Activated naive CD8-positive, alpha-beta T cell treated with anti-CD3 and anti-CD28 coated beads, Interleukin-2, amount 10 ng/mL, durations not matched to agents 7 days and 5 days (primary cell): ENCODE data around the gene ABCA3. TPM values are rescaled to one million over a fixed set of nuclear protein-coding genes. Genes with fewer than 3 reads are reported as not detected.
"Not testable (repeated sequence)": the region's sequence is repeated elsewhere in the genome, so short reads cannot be mapped to it uniquely, and the experiment has no call there.

Source experiments
- ATAC-seq: fragments of 150-1000 bp; cut with Tn5 transposase; one replicate; pipeline ENCODE4 v1.10.0; 2021; ENCODE audit warnings: low read depth, moderate library complexity
- POLR2A ChIA-PET: fragments of 350-600 bp; sonication (Branson Sonifier 250); formaldehyde crosslinking; loops from one replicate; lab custom pipeline; 2021; ENCODE audit warnings: antibody characterized with exemption; lab: Charles Lee
- DNase-seq: peaks from one replicate; pipeline ENCODE4 v3.0.0; 2021
- H3K27ac Mint-ChIP-seq: one replicate; pipeline ENCODE4 v1.8.0; 2022; ENCODE audit warnings: mild to moderate bottlenecking, mixed read lengths
- H3K27me3 Mint-ChIP-seq: one replicate; pipeline ENCODE4 v1.8.0; 2022; ENCODE audit warnings: mild to moderate bottlenecking, moderate library complexity, mixed read lengths
- H3K36me3 Mint-ChIP-seq: one replicate; pipeline ENCODE4 v1.8.0; 2021; ENCODE audit warnings: mild to moderate bottlenecking, mixed read lengths
- H3K4me1 Mint-ChIP-seq: one replicate; pipeline ENCODE4 v1.8.0; 2021; ENCODE audit warnings: mixed read lengths
- H3K4me3 Mint-ChIP-seq: one replicate; pipeline ENCODE4 v1.8.0; 2022; ENCODE audit warnings: mild to moderate bottlenecking, moderate library complexity, mixed read lengths
- H3K9me3 Mint-ChIP-seq: one replicate; pipeline ENCODE4 v1.8.0; 2021; ENCODE audit warnings: mixed read lengths
- total RNA-seq, 2 experiments: library from RNA; stranded (reverse); gene quantifications; one replicate each; pipeline ENCODE4 v1.2.3, GENCODE V29; 2021

ABCA3 gene
- total RNA-seq, 2 experiments from 2014 or later, result 7.8 to 8.3 TPM

GRCh38 chr16:2243031-2243528 lies 97.4 kb downstream of the ABCA3 start:
- Mint-ChIP-seq H3K27me3 (no peaks in the 10 kb centered on the region), H3K27ac (no peak overlapping the region), H3K36me3 (no peaks in the 10 kb centered on the region), H3K4me3 (no peak overlapping the region), H3K9me3 (no peaks in the 10 kb centered on the region), H3K4me1 (no peaks in the 10 kb centered on the region)
- no peak for DNase-seq
- POLR2A ChIA-PET, result no interaction called here
- ATAC-seq, result no peak

GRCh38 chr16:2242598-2242997 lies 97.9 kb downstream of the ABCA3 start:
- ATAC-seq (no peak), DNase-seq (no peak)
- no peak overlapping the region for H3K27ac Mint-ChIP-seq
- POLR2A ChIA-PET, result interaction anchor here (0.8 kb wide), 1 partner anchor 9 kb away, joined by 3 read pairs; the partner anchor contains the start of gene ECI1
- no peaks in the 10 kb centered on the region for H3K9me3 Mint-ChIP-seq
- H3K27me3 Mint-ChIP-seq, result no peaks in the 10 kb centered on the region
- H3K4me3 Mint-ChIP-seq, result no peak overlapping the region
- H3K4me1 Mint-ChIP-seq, result no peaks in the 10 kb centered on the region
- H3K36me3 Mint-ChIP-seq, result no peaks in the 10 kb centered on the region

GRCh38 chr16:2240331-2240730 lies 100.2 kb downstream of the ABCA3 start:
- H3K27me3 Mint-ChIP-seq, H3K36me3 Mint-ChIP-seq, H3K27ac Mint-ChIP-seq, H3K9me3 Mint-ChIP-seq, H3K4me1 Mint-ChIP-seq, H3K4me3 Mint-ChIP-seq, DNase-seq, ATAC-seq, POLR2A ChIA-PET: not testable (repeated sequence)

GRCh38 chr16:2238838-2239675 lies 101.5 kb downstream of the ABCA3 start:
- Mint-ChIP-seq H3K4me1 (no peaks in the 10 kb centered on the region), H3K27ac (no peak overlapping the region), H3K4me3 (no peak overlapping the region), H3K27me3 (no peaks in the 10 kb centered on the region), H3K9me3 (no peaks in the 10 kb centered on the region), H3K36me3 (peaks cover 2% of the 10 kb centered on the region)
- ATAC-seq (no peak), DNase-seq (no peak)
- POLR2A ChIA-PET, result interaction anchor here (0.6 to 1.3 kb wide), 3 partner anchors 24 to 87 kb away, joined by 3 to 4 read pairs (median 3); partner anchors contain the start of gene PGP

GRCh38 chr16:2238150-2238837 lies 102.2 kb downstream of the ABCA3 start:
- no peaks in the 10 kb centered on the region for H3K9me3 Mint-ChIP-seq
- POLR2A ChIA-PET, result interaction anchor here (0.6 to 1.3 kb wide), 3 partner anchors 24 to 86 kb away, joined by 3 to 4 read pairs (median 3); partner anchors contain the start of gene PGP
- H3K27ac Mint-ChIP-seq, result no peak overlapping the region
- peaks cover 2% of the 10 kb centered on the region for H3K36me3 Mint-ChIP-seq
- ATAC-seq (peak; percentile 15), DNase-seq (no peak)
- H3K27me3 Mint-ChIP-seq, result no peaks in the 10 kb centered on the region
- H3K4me3 Mint-ChIP-seq, result no peak overlapping the region
- H3K4me1 Mint-ChIP-seq, result no peaks in the 10 kb centered on the region

GRCh38 chr16:2237493-2238149 lies 102.9 kb downstream of the ABCA3 start:
- no peaks in the 10 kb centered on the region for H3K4me1 Mint-ChIP-seq
- H3K9me3 Mint-ChIP-seq, result no peaks in the 10 kb centered on the region
- POLR2A ChIA-PET, result interaction anchor here (1.3 kb wide), 1 partner anchor 32 kb away, joined by 4 read pairs; no protein-coding TSS in a partner anchor
- H3K27me3 Mint-ChIP-seq, result no peaks in the 10 kb centered on the region
- H3K36me3 Mint-ChIP-seq, result peaks cover 2% of the 10 kb centered on the region
- H3K27ac Mint-ChIP-seq, result no peak overlapping the region
- H3K4me3 Mint-ChIP-seq, result no peak overlapping the region
- ATAC-seq (no peak), DNase-seq (no peak)

GRCh38 chr16:2237102-2237482 lies 103.4 kb downstream of the ABCA3 start:
- Mint-ChIP-seq H3K9me3 (no peaks in the 10 kb centered on the region), H3K4me1 (no peaks in the 10 kb centered on the region), H3K27ac (no peak overlapping the region), H3K36me3 (peaks cover 2% of the 10 kb centered on the region), H3K27me3 (no peaks in the 10 kb centered on the region), H3K4me3 (no peak overlapping the region)
- ATAC-seq, result no peak
- DNase-seq, result no peak
- POLR2A ChIA-PET, result interaction anchor here (0.9 kb wide), 1 partner anchor 82 kb away, joined by 3 read pairs; the partner anchor contains the start of gene TRAF7

- Mint-ChIP-seq H3K4me1 (no peaks in the 10 kb centered on the region), H3K9me3 (no peaks in the 10 kb centered on the region), H3K4me3 (no peak within 1 kb of the TSS), H3K27me3 (no peaks in the 10 kb centered on the region), H3K27ac (no peak within 1 kb of the TSS), H3K36me3 (peaks cover 3% of the 10 kb centered on the region)
- ATAC-seq (no peak), DNase-seq (no peak)
- POLR2A ChIA-PET, result interaction anchor here (0.8 to 0.9 kb wide), 3 partner anchors 13 to 81 kb away, joined by 3 read pairs; partner anchors contain the start of genes E4F1, ECI1 and TRAF7
Observed at GRCh38 chr16:2236337-2237101, 104.0 kb downstream of the ABCA3 start, which contains the start of gene DNASE1L2. DNASE1L2 (plus strand) TSS chr16:2236444; CDS start chr16:2236817, 373 bp downstream.

- ATAC-seq (no peak), DNase-seq (no peak)
- Mint-ChIP-seq H3K4me1 (no peaks in the 10 kb centered on the region), H3K9me3 (no peaks in the 10 kb centered on the region), H3K36me3 (peaks cover 3% of the 10 kb centered on the region), H3K27ac (no peak overlapping the region), H3K27me3 (no peaks in the 10 kb centered on the region), H3K4me3 (no peak overlapping the region)
- POLR2A ChIA-PET, result interaction anchor here (0.8 kb wide), 2 partner anchors 12 to 15 kb away, joined by 3 read pairs; partner anchors contain the start of genes E4F1 and ECI1
Observed at GRCh38 chr16:2235695-2236336, 104.7 kb downstream of the ABCA3 start.

- Mint-ChIP-seq H3K27me3 (no peaks in the 10 kb centered on the region), H3K4me3 (no peak overlapping the region), H3K9me3 (no peaks in the 10 kb centered on the region), H3K36me3 (peaks cover 3% of the 10 kb centered on the region), H3K27ac (no peak overlapping the region), H3K4me1 (no peaks in the 10 kb centered on the region)
- ATAC-seq (no peak), DNase-seq (no peak)
- POLR2A ChIA-PET, result no interaction called here
Observed at GRCh38 chr16:2235234-2235651, 105.3 kb downstream of the ABCA3 start.

- Mint-ChIP-seq H3K4me3 (no peak overlapping the region), H3K4me1 (no peaks in the 10 kb centered on the region), H3K27ac (no peak overlapping the region), H3K36me3 (peaks cover 6% of the 10 kb centered on the region), H3K27me3 (no peaks in the 10 kb centered on the region), H3K9me3 (no peaks in the 10 kb centered on the region)
- no peak for DNase-seq
- ATAC-seq, result no peak
- POLR2A ChIA-PET, result no interaction called here
Observed at GRCh38 chr16:2234813-2235170, 105.7 kb downstream of the ABCA3 start.
